Measurements from ENCODE around the gene EIF5A. TPM values are rescaled to one million over a fixed set of nuclear protein-coding genes. Genes with fewer than 3 reads are reported as not detected.

Gene EIF5A
- polyA plus RNA-seq, 4 donors = 238 to 606 (median 340) TPM

DNA sequence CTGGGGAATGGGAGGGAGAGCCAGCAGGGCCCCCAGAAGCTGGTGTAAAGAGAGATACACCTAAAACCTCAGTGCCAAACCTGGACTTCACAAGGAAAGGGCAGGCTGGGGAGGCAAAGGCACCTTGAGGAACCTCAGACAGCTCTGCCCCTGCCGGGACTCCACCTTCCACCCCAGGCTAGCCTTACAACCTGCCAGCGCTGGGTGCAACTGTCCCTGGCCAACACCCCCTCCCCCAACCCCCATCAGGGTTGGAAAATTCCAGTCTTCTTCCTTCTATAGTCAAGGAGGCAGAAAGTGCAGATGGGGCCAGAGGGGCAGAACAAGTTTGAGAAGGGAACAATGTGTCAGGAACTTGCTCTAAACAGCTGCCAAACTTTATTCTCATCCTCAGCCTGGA is 15.2 kb upstream of the EIF5A start:
- Histone ChIP-seq H3K4me1 (ENCODE audit: control insufficient read depth in 3 of 3, insufficient read depth in 2 of 3, low read depth in 1 of 3, low read length in 2 of 3) (peaks cover 0 to 30% (median 10%) of the 10 kb centered on the region in 3 donors), H3K4me3 (ENCODE audit: low read depth in 1 of 3, low read length in 3 of 3) (no peak overlapping the region), H3K9me3 (ENCODE audit: control insufficient read depth in 2 of 2, insufficient read depth in 1 of 2, low read depth in 1 of 2, low read length in 1 of 2) (peaks cover 0 to 6% of the 10 kb centered on the region in 2 donors), H3K27me3 (ENCODE audit: control insufficient read depth in 3 of 3, insufficient read depth in 3 of 3, low read length in 3 of 3) (peaks cover 0 to 16% (median 9%) of the 10 kb centered on the region in 3 donors), H3K36me3 (ENCODE audit: control insufficient read depth in 3 of 3, insufficient read depth in 2 of 3, low read depth in 1 of 3, low read length in 3 of 3) (no peaks in the 10 kb centered on the region), H3K27ac (ENCODE audit: low read depth in 1 of 3, low read length in 2 of 3) (no peak overlapping the region)
- 28 to 58% (median 57%) methylated on average over 2 of the region's 2 CpGs for WGBS, 3 donors
- DNase-seq (no peak), FAIRE-seq (no peak)

DNA sequence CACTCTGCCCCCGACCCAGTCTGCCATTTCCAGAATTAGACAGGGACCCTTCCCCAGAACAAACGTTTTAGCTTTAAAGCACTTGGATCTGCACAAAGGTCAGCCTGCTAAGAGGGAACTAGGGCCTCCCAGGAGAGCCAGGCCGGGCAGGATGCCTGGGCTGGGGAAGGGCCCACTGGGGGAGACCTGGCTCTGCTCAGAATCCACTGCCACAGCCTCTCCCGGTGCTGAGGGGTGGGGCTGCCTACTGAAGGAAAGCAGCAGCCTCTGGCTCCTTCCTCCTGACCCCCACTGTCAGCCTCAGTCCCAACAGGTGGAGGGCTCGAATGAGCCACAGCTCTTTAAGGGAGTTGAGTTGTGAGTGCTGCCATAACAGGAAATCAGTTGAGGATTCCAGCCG is 14.7 kb upstream of the EIF5A start:
- peaks cover 0 to 16% (median 7%) of the 10 kb centered on the region in 3 donors for H3K27me3 ChIP-seq (ENCODE audit: control insufficient read depth in 3 of 3, insufficient read depth in 3 of 3, low read length in 3 of 3)

DNA sequence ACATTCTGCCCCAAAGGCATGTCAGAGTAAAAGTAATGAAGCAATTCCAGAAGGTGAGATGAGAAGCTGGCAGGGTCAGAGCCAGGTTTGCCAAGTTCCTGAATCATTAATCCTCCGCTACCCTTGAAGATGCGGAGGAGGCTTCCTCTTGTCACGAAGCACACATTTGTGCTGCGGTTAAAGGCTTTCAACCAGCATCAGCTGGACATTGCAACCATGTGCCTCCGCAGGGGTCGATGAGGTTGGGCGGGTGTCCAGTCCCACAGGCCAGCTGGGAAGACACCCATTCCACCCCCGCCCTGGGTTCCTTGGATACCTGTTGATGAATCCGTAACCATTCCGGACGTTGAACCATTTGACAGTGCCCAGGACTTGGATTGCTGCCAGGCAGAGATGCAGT is 14.3 kb upstream of the EIF5A start:
- Histone ChIP-seq H3K9me3 (ENCODE audit: control insufficient read depth in 2 of 2, insufficient read depth in 1 of 2, low read depth in 1 of 2, low read length in 1 of 2) (peaks cover 0 to 6% of the 10 kb centered on the region in 2 donors), H3K27ac (ENCODE audit: low read depth in 1 of 3, low read length in 2 of 3) (peak overlapping the region; percentile 30 to 83 (median 75)), H3K27me3 (ENCODE audit: control insufficient read depth in 3 of 3, insufficient read depth in 3 of 3, low read length in 3 of 3) (peaks cover 0 to 16% (median 7%) of the 10 kb centered on the region in 3 donors), H3K4me3 (ENCODE audit: low read depth in 1 of 3, low read length in 3 of 3) (no peak overlapping the region), H3K4me1 (ENCODE audit: control insufficient read depth in 3 of 3, insufficient read depth in 2 of 3, low read depth in 1 of 3, low read length in 2 of 3) (peaks cover 0 to 30% (median 10%) of the 10 kb centered on the region in 3 donors), H3K36me3 (ENCODE audit: control insufficient read depth in 3 of 3, insufficient read depth in 2 of 3, low read depth in 1 of 3, low read length in 3 of 3) (no peaks in the 10 kb centered on the region)
- 74 to 77% (median 76%) methylated on average over 11 of the region's 11 CpGs for WGBS, 3 donors
- no peak for FAIRE-seq
- no peak for DNase-seq

More for the DNA sequence above, 14.7 kb upstream of the EIF5A start:
- Histone ChIP-seq H3K9me3 (ENCODE audit: control insufficient read depth in 2 of 2, insufficient read depth in 1 of 2, low read depth in 1 of 2, low read length in 1 of 2) (peaks cover 0 to 6% of the 10 kb centered on the region in 2 donors), H3K4me3 (ENCODE audit: low read depth in 1 of 3, low read length in 3 of 3) (no peak overlapping the region), H3K4me1 (ENCODE audit: control insufficient read depth in 3 of 3, insufficient read depth in 2 of 3, low read depth in 1 of 3, low read length in 2 of 3) (peaks cover 0 to 30% (median 10%) of the 10 kb centered on the region in 3 donors), H3K36me3 (ENCODE audit: control insufficient read depth in 3 of 3, insufficient read depth in 2 of 3, low read depth in 1 of 3, low read length in 3 of 3) (no peaks in the 10 kb centered on the region), H3K27ac (ENCODE audit: low read depth in 1 of 3, low read length in 2 of 3) (peak overlapping the region in 1 of 3 donors; percentile 30)
- FAIRE-seq (no peak), DNase-seq (peak in 1 of 2 donors; percentile 53)
- WGBS, 3 donors = 19 to 25% (median 24%) methylated on average over 6 of the region's 6 CpGs

DNA sequence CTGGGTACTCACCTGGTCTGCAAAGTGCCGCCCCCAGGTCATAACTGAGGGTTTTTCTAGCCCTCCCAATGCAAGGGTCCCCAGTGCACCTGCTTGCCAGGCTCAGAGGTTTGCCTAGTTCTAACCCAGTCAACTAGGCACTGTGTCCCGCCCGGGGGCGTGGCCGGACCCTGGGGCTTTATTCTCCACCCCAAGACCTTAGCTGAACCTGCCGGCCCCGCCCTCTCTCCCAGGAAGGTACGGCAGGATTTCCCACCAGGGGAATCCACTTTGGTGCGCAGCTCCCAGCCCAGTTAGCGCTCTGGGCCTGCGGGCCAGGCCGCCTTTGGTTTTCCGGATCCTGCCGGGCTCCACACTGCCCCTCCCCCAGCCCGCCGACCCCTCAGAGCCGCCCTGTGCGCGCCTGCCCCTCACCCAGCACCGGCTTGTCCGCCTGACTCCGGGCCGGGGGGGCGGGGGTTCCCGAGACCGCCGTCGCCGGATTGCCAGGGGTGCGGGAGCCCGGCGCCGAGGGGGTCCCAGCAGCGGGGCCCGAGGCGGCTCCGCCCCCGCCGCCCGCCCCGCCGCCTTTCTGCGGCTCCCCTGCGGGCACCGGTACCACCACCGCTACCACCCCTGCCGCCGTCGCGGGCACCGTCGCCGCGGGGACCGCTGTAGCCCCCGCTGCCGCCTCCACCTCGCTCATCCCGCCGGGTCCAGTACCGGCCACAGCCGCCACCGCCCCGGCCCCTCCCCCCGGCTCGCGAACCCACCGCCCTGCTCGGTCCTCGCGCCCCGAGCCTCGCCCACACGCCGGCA is 13.4 kb upstream of the EIF5A start:
- Histone ChIP-seq H3K36me3 (ENCODE audit: control insufficient read depth in 3 of 3, insufficient read depth in 2 of 3, low read depth in 1 of 3, low read length in 3 of 3) (no peaks in the 10 kb centered on the region), H3K4me3 (ENCODE audit: low read depth in 1 of 3, low read length in 3 of 3) (peak overlapping the region in 2 of 3 donors; percentile 22 to 44), H3K27me3 (ENCODE audit: control insufficient read depth in 3 of 3, insufficient read depth in 3 of 3, low read length in 3 of 3) (peaks cover 0 to 16% (median 7%) of the 10 kb centered on the region in 3 donors), H3K27ac (ENCODE audit: low read depth in 1 of 3, low read length in 2 of 3) (peak overlapping the region in 2 of 3 donors; percentile 75 to 83), H3K9me3 (ENCODE audit: control insufficient read depth in 2 of 2, insufficient read depth in 1 of 2, low read depth in 1 of 2, low read length in 1 of 2) (peaks cover 0 to 6% of the 10 kb centered on the region in 2 donors), H3K4me1 (ENCODE audit: control insufficient read depth in 3 of 3, insufficient read depth in 2 of 3, low read depth in 1 of 3, low read length in 2 of 3) (peaks cover 0 to 30% (median 10%) of the 10 kb centered on the region in 3 donors)
- DNase-seq (peak; percentile 71 to 92), FAIRE-seq (no peak)
- WGBS, 3 donors = 3 to 7% (median 3%) methylated on average over 28 to 75 of the region's 75 CpGs

DNA sequence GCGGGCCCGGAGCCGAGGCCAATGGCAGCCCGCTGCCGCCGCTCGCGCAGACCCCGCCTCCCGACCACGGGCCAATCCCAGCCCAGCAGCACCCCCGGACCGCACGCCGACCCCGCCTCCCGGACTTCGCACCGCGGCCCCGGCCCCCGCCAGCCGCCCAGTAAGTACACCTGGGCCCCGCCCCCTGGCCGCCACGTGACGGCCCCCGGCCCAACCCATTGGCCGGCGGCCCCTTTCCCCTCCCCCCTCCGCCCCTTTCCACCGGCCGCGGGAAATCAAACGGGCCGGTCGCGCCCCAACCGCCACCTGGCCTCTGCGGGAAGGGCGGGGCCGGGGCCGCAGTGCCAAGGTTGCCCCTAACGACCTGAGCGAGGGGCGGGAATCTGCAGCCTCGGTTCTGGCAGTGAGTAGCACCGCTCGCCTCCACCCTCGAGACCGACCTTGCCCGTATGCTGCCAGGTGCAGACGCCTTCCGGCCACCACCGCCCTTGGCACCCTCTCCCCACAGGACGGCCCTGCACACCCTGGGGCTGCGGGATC is 12.7 kb upstream of the EIF5A start, which contains the start of gene YBX2:
Gene YBX2 (minus strand): TSS at position 26 of the 540 bp plus-strand sequence. CDS start 139 bp downstream, outside the sequence.
- Histone ChIP-seq H3K4me3 (ENCODE audit: low read depth in 1 of 3, low read length in 3 of 3) (peak within 1 kb of the TSS; percentile 16 to 44 (median 22)), H3K4me1 (ENCODE audit: control insufficient read depth in 3 of 3, insufficient read depth in 2 of 3, low read depth in 1 of 3, low read length in 2 of 3) (peaks cover 0 to 30% (median 10%) of the 10 kb centered on the region in 3 donors), H3K36me3 (ENCODE audit: control insufficient read depth in 3 of 3, insufficient read depth in 2 of 3, low read depth in 1 of 3, low read length in 3 of 3) (no peaks in the 10 kb centered on the region), H3K9me3 (ENCODE audit: control insufficient read depth in 2 of 2, insufficient read depth in 1 of 2, low read depth in 1 of 2, low read length in 1 of 2) (peaks cover 0 to 6% of the 10 kb centered on the region in 2 donors), H3K27me3 (ENCODE audit: control insufficient read depth in 3 of 3, insufficient read depth in 3 of 3, low read length in 3 of 3) (peaks cover 0 to 16% (median 7%) of the 10 kb centered on the region in 3 donors), H3K27ac (ENCODE audit: low read depth in 1 of 3, low read length in 2 of 3) (peak within 1 kb of the TSS; percentile 24 to 87 (median 83))
- FAIRE-seq = no peak
- DNase-seq = peak; percentile 94
- WGBS, 3 donors = 0 to 2% (median 1%) methylated on average over 19 to 57 of the region's 57 CpGs

DNA sequence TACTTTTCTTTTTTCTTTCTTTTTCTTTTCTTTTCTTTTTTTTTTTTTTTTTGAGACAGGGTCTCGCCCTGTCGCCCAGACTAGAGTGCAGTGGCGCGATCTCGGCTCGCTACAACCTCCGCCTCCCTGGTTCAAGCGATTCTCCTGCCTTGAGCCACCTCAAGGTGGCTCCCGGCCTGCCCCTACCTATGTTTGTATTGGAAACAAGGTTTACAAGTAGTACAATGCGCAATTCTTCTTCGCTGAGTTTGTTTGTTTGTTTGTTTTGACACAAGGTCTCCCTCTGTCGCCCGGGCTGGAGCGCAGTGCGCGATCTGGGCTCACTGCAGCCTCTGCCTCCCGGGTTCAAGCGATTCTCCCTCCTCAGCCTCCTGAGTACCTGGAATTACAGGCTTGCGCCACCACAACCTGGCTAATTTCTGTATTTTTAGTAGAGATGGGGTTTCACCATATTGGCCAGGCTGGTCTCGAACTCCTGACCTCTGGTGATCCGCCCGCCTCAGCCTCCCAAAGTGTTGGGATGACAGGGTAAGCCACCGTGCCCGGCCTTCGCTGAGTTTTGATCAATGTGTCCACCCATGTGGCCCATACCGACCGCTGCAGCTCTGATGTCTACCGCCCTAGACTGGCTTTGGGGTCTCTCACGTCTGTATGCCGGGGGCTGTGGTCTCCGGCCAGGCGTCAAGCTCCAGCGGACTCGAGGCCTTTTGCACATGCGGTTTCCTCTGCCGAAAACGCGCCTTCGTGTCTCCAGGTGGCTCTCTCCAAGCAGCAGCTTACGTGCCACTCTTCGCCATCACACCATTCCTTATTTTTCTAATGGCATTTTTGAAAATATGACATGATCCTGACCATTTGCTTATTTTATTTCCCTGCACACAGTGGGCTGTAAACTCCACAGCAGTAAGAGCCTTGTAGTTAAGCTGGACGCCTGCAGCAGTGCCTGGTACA is 11.9 kb upstream of the EIF5A start:
- 52 to 57% (median 53%) methylated on average over 41 to 42 of the region's 42 CpGs for WGBS, 3 donors
- H3K27me3 ChIP-seq (ENCODE audit: control insufficient read depth in 3 of 3, insufficient read depth in 3 of 3, low read length in 3 of 3) = peaks cover 0 to 16% (median 7%) of the 10 kb centered on the region in 3 donors
- peak overlapping the region in 1 of 3 donors; percentile 16 for H3K4me3 ChIP-seq (ENCODE audit: low read depth in 1 of 3, low read length in 3 of 3)
- FAIRE-seq = no peak
- H3K36me3 ChIP-seq (ENCODE audit: control insufficient read depth in 3 of 3, insufficient read depth in 2 of 3, low read depth in 1 of 3, low read length in 3 of 3) = no peaks in the 10 kb centered on the region
- peak overlapping the region; percentile 24 to 87 (median 24) for H3K27ac ChIP-seq (ENCODE audit: low read depth in 1 of 3, low read length in 2 of 3)
- H3K9me3 ChIP-seq (ENCODE audit: control insufficient read depth in 2 of 2, insufficient read depth in 1 of 2, low read depth in 1 of 2, low read length in 1 of 2) = peaks cover 0 to 6% of the 10 kb centered on the region in 2 donors
- DNase-seq = no peak
- peaks cover 0 to 30% (median 10%) of the 10 kb centered on the region in 3 donors for H3K4me1 ChIP-seq (ENCODE audit: control insufficient read depth in 3 of 3, insufficient read depth in 2 of 3, low read depth in 1 of 3, low read length in 2 of 3)

DNA sequence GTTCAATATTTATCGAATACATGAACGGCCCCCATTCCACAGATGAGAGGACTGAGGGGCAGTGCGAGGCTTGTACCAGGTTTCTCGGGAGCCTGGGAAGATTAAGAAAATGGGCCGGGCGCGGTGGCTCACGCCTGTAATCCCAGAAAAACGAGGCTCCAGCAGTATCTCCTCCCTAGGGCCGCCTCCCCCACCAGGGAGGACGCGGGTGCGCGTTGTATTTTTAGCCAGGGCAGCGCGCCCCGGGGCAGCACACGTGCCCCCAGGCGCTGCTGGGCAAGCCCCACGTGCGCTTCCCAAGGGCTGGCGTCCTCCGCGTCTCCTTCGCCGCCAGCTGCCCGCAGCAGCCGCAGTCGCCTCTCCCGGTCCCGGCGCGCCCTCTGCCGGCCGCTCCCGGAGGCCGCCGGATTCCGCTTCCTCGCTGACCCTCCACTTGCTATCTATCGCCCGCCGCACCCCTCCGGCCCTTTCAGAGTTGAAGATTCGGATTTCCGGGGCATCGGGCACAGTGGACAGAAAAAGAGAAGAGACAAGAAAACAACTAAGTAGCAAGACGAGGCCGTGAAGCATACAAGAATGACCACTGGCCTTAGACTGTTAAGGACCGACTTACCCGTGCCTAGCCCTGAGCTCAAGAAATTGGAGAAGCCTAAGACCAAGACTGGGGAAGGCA is 11.1 kb upstream of the EIF5A start:
- H3K9me3 ChIP-seq (ENCODE audit: control insufficient read depth in 2 of 2, insufficient read depth in 1 of 2, low read depth in 1 of 2, low read length in 1 of 2) = peaks cover 0 to 6% of the 10 kb centered on the region in 2 donors
- no peak overlapping the region for H3K4me3 ChIP-seq (ENCODE audit: low read depth in 1 of 3, low read length in 3 of 3)
- peaks cover 0 to 30% (median 10%) of the 10 kb centered on the region in 3 donors for H3K4me1 ChIP-seq (ENCODE audit: control insufficient read depth in 3 of 3, insufficient read depth in 2 of 3, low read depth in 1 of 3, low read length in 2 of 3)
- no peaks in the 10 kb centered on the region for H3K36me3 ChIP-seq (ENCODE audit: control insufficient read depth in 3 of 3, insufficient read depth in 2 of 3, low read depth in 1 of 3, low read length in 3 of 3)
- FAIRE-seq (no peak), DNase-seq (peak; percentile 76 to 92)
- WGBS, 3 donors = 5 to 7% (median 5%) methylated on average over 34 to 51 of the region's 51 CpGs
- H3K27ac ChIP-seq (ENCODE audit: low read depth in 1 of 3, low read length in 2 of 3) = peak overlapping the region in 1 of 3 donors; percentile 87
- H3K27me3 ChIP-seq (ENCODE audit: control insufficient read depth in 3 of 3, insufficient read depth in 3 of 3, low read length in 3 of 3) = peaks cover 0 to 16% (median 7%) of the 10 kb centered on the region in 3 donors
